Measurements from ENCODE around the gene RAB1A. TPM values are rescaled to one million over a fixed set of nuclear protein-coding genes. Genes with fewer than 3 reads are reported as not detected.

RAB1A gene
- polyA plus RNA-seq, 3 donors = 215 to 251 (median 237) TPM

GRCh38 chr2:65040400-65041261 is 89.3 kb downstream of the RAB1A start:
- DNase-seq = peak; percentile 74

DNA sequence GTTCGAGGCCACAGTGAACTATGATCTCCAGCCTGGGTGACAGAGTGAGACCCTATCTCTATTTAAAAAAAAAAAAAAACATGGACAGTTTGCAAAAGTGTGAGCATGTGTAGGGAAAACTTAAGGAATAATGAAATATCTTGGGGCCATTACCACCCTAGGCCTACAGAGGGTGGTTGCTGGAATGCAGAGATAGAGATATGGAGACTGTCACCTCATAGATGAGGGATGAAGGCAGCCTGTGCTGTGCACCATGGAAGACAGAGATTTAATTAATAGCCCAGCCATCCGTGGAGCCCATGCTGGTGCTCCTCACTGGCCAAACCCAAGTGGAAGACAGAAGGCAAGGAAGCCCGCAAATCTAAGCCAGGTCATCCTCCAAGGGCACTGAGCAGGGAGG is 90.3 kb downstream of the RAB1A start:
- no peak for DNase-seq

GRCh38 chr2:65037178-65037577 is 92.7 kb downstream of the RAB1A start:
- DNase-seq = no peak

Other genes starting within 250 kb of the RAB1A start
- gene SLC1A4, start 140.7 kb downstream of the RAB1A start, polyA plus RNA-seq (ENCODE audit: insufficient read length in 3 of 3) = 1 to 10 TPM; 5.9 to 9.0 (median 7.0) TPM
- 10 to 100 TPM; 24.2 to 29.4 (median 29.1) TPM for gene CEP68, start 73.7 kb downstream of the RAB1A start, polyA plus RNA-seq (ENCODE audit: insufficient read length in 3 of 3)
- gene ACTR2, start 97.7 kb upstream of the RAB1A start, polyA plus RNA-seq (ENCODE audit: insufficient read length in 3 of 3) = 100 to 1,000 TPM; 156 to 182 (median 176) TPM

Measured in renal pelvis (tissue), 4 donors.